Stomach (tissue), 4 donors: ENCODE data around the gene GMDS.

Source experiments
- EP300 ChIP-seq: sonication (generic); formaldehyde crosslinking; IDR thresholded peaks from one replicate; pipeline ENCODE4 v1.6.1; 2017; ENCODE audit warnings: antibody characterized with exemption
- POLR2A ChIP-seq, 4 donors: fragments of 450-650 bp; IDR thresholded peaks; one replicate each; pipeline ENCODE4 v1.6.1; 2016; ENCODE audit warnings: antibody characterized with exemption in 4 of 4, control low read depth in 2 of 4, mild to moderate bottlenecking in 1 of 4, moderate library complexity in 1 of 4

DNA sequence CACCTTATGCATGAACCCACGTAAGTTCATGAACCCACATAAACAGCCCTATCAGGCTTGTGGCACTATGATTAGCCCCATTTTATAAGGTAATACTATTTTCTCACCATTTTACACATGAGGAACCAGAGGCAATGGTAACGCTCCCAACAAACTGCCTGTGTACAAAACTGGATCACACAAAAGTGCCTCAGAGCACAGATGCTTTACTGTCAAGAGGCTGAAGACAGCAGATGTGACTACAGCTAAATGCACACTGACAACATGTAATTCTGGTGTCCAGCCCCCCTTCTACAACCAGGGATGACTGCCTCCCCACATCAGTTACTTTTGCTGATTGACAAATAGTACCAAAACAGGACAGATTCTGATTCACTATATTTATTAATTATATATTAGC lies 69.6 kb downstream of the GMDS start:
- no peak for TF ChIP-seq POLR2A (IDR thresholded peaks at IDR 0.05)
- no peak for TF ChIP-seq EP300
